Measurements from ENCODE around the gene CHRNA5. TPM values are rescaled to one million over a fixed set of nuclear protein-coding genes. Genes with fewer than 3 reads are reported as not detected.
A peak's percentile ranks its signal among the peaks of the same experiment; 100 is the strongest.
"Not testable (repeated sequence)": the region's sequence is repeated elsewhere in the genome, so short reads cannot be mapped to it uniquely, and the experiment has no call there.

CHRNA5 gene
- total RNA-seq = 10 to 100 TPM in 1 of 2 donors, 1 to 10 TPM in 1; 9.7 to 10.3 TPM

GRCh38 chr15:78565097-78565950 lies at the start of gene CHRNA5:
Gene CHRNA5, plus strand, starts transcription at chr15:78565520. Its CDS starts 200 bp downstream, at chr15:78565720.
- Histone ChIP-seq H3K9ac (ENCODE audit: low read depth in 2 of 2, low read length in 2 of 2) (peak within 1 kb of the TSS; percentile 64 to 71), H3K27me3 (no peaks in the 10 kb centered on the region), H3K4me3 (peak within 1 kb of the TSS; percentile 56), H3K9me3 (no peaks in the 10 kb centered on the region), H3K27ac (peak within 1 kb of the TSS; percentile 42), H3K4me1 (no peaks in the 10 kb centered on the region), H3K36me3 (no peaks in the 10 kb centered on the region)
- peak; percentile 97 for DNase-seq
- TF ChIP-seq CTCF (IDR thresholded peaks at IDR 0.05) = no peak
- intact Hi-C loops (cut with DNase I) = no loop called here

- H3K4me1 ChIP-seq; H3K9me3 ChIP-seq; intact Hi-C loops (cut with DNase I); H3K9ac ChIP-seq (ENCODE audit: low read depth in 2 of 2, low read length in 2 of 2); DNase-seq; H3K4me3 ChIP-seq; H3K36me3 ChIP-seq; H3K27ac ChIP-seq; H3K27me3 ChIP-seq: not testable (repeated sequence)
These were observed 45.3 kb upstream of the CHRNA5 start for GRCh38 chr15:78520035-78520434.

GRCh38 chr15:78524230-78524629 lies 41.1 kb upstream of the CHRNA5 start:
- no peak for TF ChIP-seq CTCF (IDR thresholded peaks at IDR 0.05)
- Histone ChIP-seq H3K9me3 (no peaks in the 10 kb centered on the region), H3K36me3 (no peaks in the 10 kb centered on the region), H3K4me1 (no peaks in the 10 kb centered on the region), H3K4me3 (no peak overlapping the region), H3K27ac (no peak overlapping the region), H3K9ac (ENCODE audit: low read depth in 2 of 2, low read length in 2 of 2) (no peak overlapping the region), H3K27me3 (no peaks in the 10 kb centered on the region)
- no peak for DNase-seq
- intact Hi-C loops (cut with DNase I) = no loop called here

- Histone ChIP-seq H3K4me3 (no peak overlapping the region), H3K4me1 (no peaks in the 10 kb centered on the region), H3K27me3 (no peaks in the 10 kb centered on the region), H3K9me3 (no peaks in the 10 kb centered on the region), H3K27ac (no peak overlapping the region), H3K36me3 (no peaks in the 10 kb centered on the region), H3K9ac (ENCODE audit: low read depth in 2 of 2, low read length in 2 of 2) (no peak overlapping the region)
- TF ChIP-seq CTCF (IDR thresholded peaks at IDR 0.05) = no peak
- intact Hi-C loops (cut with DNase I) = no loop called here
- no peak for DNase-seq
These were observed 38.0 kb upstream of the CHRNA5 start for GRCh38 chr15:78527325-78527724.

- TF ChIP-seq CTCF (IDR thresholded peaks at IDR 0.05) = no peak
These were observed 32.0 kb upstream of the CHRNA5 start for GRCh38 chr15:78533331-78533730.

GRCh38 chr15:78536134-78536533 lies 29.2 kb upstream of the CHRNA5 start:
- H3K9ac ChIP-seq (ENCODE audit: low read depth in 2 of 2, low read length in 2 of 2) = no peak overlapping the region
- no peaks in the 10 kb centered on the region for H3K9me3 ChIP-seq
- no peaks in the 10 kb centered on the region for H3K4me1 ChIP-seq
- no peak overlapping the region for H3K27ac ChIP-seq
- intact Hi-C loops (cut with DNase I) = no loop called here
- H3K36me3 ChIP-seq = no peaks in the 10 kb centered on the region
- no peaks in the 10 kb centered on the region for H3K27me3 ChIP-seq
- no peak overlapping the region for H3K4me3 ChIP-seq
- TF ChIP-seq CTCF (IDR thresholded peaks at IDR 0.05) = no peak
- DNase-seq = no peak

More at GRCh38 chr15:78533331-78533730, 32.0 kb upstream of the CHRNA5 start:
- H3K27ac ChIP-seq = no peak overlapping the region
- intact Hi-C loops (cut with DNase I) = no loop called here
- DNase-seq = no peak
- H3K36me3 ChIP-seq = no peaks in the 10 kb centered on the region
- H3K4me3 ChIP-seq = no peak overlapping the region
- H3K9me3 ChIP-seq = no peaks in the 10 kb centered on the region
- no peaks in the 10 kb centered on the region for H3K27me3 ChIP-seq
- H3K4me1 ChIP-seq = no peaks in the 10 kb centered on the region
- no peak overlapping the region for H3K9ac ChIP-seq (ENCODE audit: low read depth in 2 of 2, low read length in 2 of 2)

Measured in colonic mucosa (tissue), 4 donors.